GM21619 (cell line): ENCODE measurements around the gene POGK.

Source experiments
- ATAC-seq: cut with Tn5 transposase; IDR thresholded peaks from one replicate; pipeline ENCODE4 v1.9.1; 2021; ENCODE audit not compliant: unreplicated experiment

POGK gene

GRCh38 chr1:166900987-166901386, 61.7 kb downstream of the POGK start:
- ATAC-seq, result no peak

- ATAC-seq, result no peak
Observed at GRCh38 chr1:166902279-166902678, 63.0 kb downstream of the POGK start.

- ATAC-seq, result no peak
Observed at GRCh38 chr1:166903232-166903631, 64.0 kb downstream of the POGK start.

GRCh38 chr1:166905136-166905535, 65.9 kb downstream of the POGK start:
- ATAC-seq, result no peak

- no peak for ATAC-seq
Observed at GRCh38 chr1:166905900-166906299, 66.6 kb downstream of the POGK start.
